IMR-90 (cell line): Measurements from ENCODE around the gene HMX1. TPM values are rescaled to one million over a fixed set of nuclear protein-coding genes. Genes with fewer than 3 reads are reported as not detected.

Source experiments
- ATAC-seq: fragments of 200-7000 bp; cut with Tn5 transposase; 2 replicates; pipeline ENCODE4 v1.9.1; 2020; ENCODE audit warnings: low read depth, mild to moderate bottlenecking, moderate library complexity
- BruUV-seq: library from RNA; stranded (reverse); fragments of 400-500 nt; replicated peaks from 2 replicates; lab custom pipeline; 2021; lab: Mats Ljungman, UMichigan
- CTCF ChIA-PET: fragments of 300-600 bp; formaldehyde crosslinking; extraction: SDS; loops from one replicate; lab custom pipeline; 2021; ENCODE audit warnings: antibody characterized with exemption; lab: Yijun Ruan, JAX
- POLR2A ChIA-PET: fragments of 300-600 bp; sonication (Branson Sonifier 250); formaldehyde crosslinking; loops from one replicate; lab custom pipeline; 2022; ENCODE audit warnings: antibody characterized with exemption; ENCODE audit not compliant: unreplicated experiment; lab: Charles Lee
- DNase-seq: peaks from one replicate; pipeline ENCODE4 v3.0.0; 2013
- H2AFZ ChIP-seq: replicated peaks from 2 replicates; pipeline ENCODE3; 2013; ENCODE audit warnings: low read length, mild to moderate bottlenecking; ENCODE audit not compliant: poor library complexity
- H2AK5ac ChIP-seq: 2 replicates; pipeline ENCODE4 v1.6.1; 2013; ENCODE audit warnings: low read depth, low read length, inconsistent platforms
- H2AK9ac ChIP-seq: replicated peaks from 2 replicates; pipeline ENCODE3; 2013; ENCODE audit warnings: mild to moderate bottlenecking, low read depth, low read length, moderate library complexity; ENCODE audit not compliant: poor library complexity
- H2BK120ac ChIP-seq: 2 replicates; pipeline ENCODE4 v1.6.1; 2013; ENCODE audit warnings: low read depth, low read length, inconsistent platforms
- H2BK15ac ChIP-seq: 3 replicates; pipeline ENCODE4 v1.6.1; 2013; ENCODE audit warnings: low read depth, low read length, inconsistent platforms
- H2BK20ac ChIP-seq: 2 replicates; pipeline ENCODE4 v1.6.1; 2013; ENCODE audit warnings: low read depth, mild to moderate bottlenecking, inconsistent platforms, low read length, moderate library complexity
- H2BK5ac ChIP-seq: 2 replicates; pipeline ENCODE4 v1.6.1; 2013; ENCODE audit warnings: mild to moderate bottlenecking, low read depth, low read length, inconsistent platforms; ENCODE audit not compliant: poor library complexity, severe bottlenecking
- H3K14ac ChIP-seq: replicated peaks from 2 replicates; pipeline ENCODE4 v1.6.1; 2013; ENCODE audit warnings: low read depth, low read length, inconsistent platforms
- H3K18ac ChIP-seq: 2 replicates; pipeline ENCODE4 v1.6.1; 2013; ENCODE audit warnings: low read depth, low read length, control low read depth
- H3K23ac ChIP-seq: 2 replicates; pipeline ENCODE4 v1.6.1; 2013; ENCODE audit warnings: low read depth, low read length, inconsistent platforms
- H3K27ac ChIP-seq: 2 replicates; pipeline ENCODE4 v1.5.1; 2013; ENCODE audit warnings: mild to moderate bottlenecking, control low read depth, low read length; ENCODE audit not compliant: insufficient read depth
- H3K27me3 ChIP-seq: 2 replicates; pipeline ENCODE4 v1.6.1; 2013; ENCODE audit warnings: low read length; ENCODE audit not compliant: control insufficient read depth, insufficient read depth
- H3K36me3 ChIP-seq: 2 replicates; pipeline ENCODE4 v1.6.1; 2013; ENCODE audit warnings: low read length, mixed read lengths; ENCODE audit not compliant: control insufficient read depth, insufficient read depth
- H3K4ac ChIP-seq: 2 replicates; pipeline ENCODE4 v1.6.1; 2013; ENCODE audit warnings: low read depth, low read length, inconsistent platforms
- H3K4me1 ChIP-seq: 2 replicates; pipeline ENCODE4 v1.6.1; 2013; ENCODE audit warnings: low read length, mixed read lengths; ENCODE audit not compliant: control insufficient read depth, insufficient read depth
- H3K4me2 ChIP-seq: 2 replicates; pipeline ENCODE4 v1.6.1; 2013; ENCODE audit warnings: low read depth, mild to moderate bottlenecking, control low read depth, low read length, moderate library complexity
- H3K4me3 ChIP-seq: 2 replicates; pipeline ENCODE4 v1.5.1; 2013; ENCODE audit warnings: low read depth, mild to moderate bottlenecking, control low read depth, low read length, moderate library complexity; ENCODE audit not compliant: insufficient read depth
- H3K56ac ChIP-seq: 2 replicates; pipeline ENCODE4 v1.6.1; 2013; ENCODE audit warnings: low read length, inconsistent platforms; ENCODE audit not compliant: insufficient read depth; ENCODE audit errors: extremely low read depth
- H3K79me1 ChIP-seq, 2 experiments: 2 replicates each; pipeline ENCODE4 v1.6.1; 2013; ENCODE audit warnings: low read length in 2 of 2, inconsistent platforms in 1 of 2, low read depth in 1 of 2
- H3K9ac ChIP-seq: 2 replicates; pipeline ENCODE4 v1.6.1; 2013; ENCODE audit warnings: low read depth, low read length, control low read depth
- H3K9me1 ChIP-seq: 2 replicates; pipeline ENCODE4 v1.6.1; 2013; ENCODE audit warnings: low read length, inconsistent platforms; ENCODE audit not compliant: insufficient read depth
- H3K9me3 ChIP-seq: 2 replicates; pipeline ENCODE4 v1.6.1; 2013; ENCODE audit warnings: low read length; ENCODE audit not compliant: control insufficient read depth, insufficient read depth
- H4K20me1 ChIP-seq: 2 replicates; pipeline ENCODE4 v1.6.1; 2013; ENCODE audit warnings: low read length, inconsistent platforms; ENCODE audit not compliant: insufficient read depth
- H4K5ac ChIP-seq: 2 replicates; pipeline ENCODE4 v1.6.1; 2013; ENCODE audit warnings: mild to moderate bottlenecking, low read depth, low read length, control low read depth
- H4K8ac ChIP-seq, 2 experiments: 2 replicates each; pipeline ENCODE4 v1.6.1; 2013; ENCODE audit warnings: low read depth in 2 of 2, low read length in 2 of 2, control low read depth in 1 of 2, inconsistent platforms in 1 of 2
- H4K91ac ChIP-seq: 2 replicates; pipeline ENCODE4 v1.6.1; 2013; ENCODE audit warnings: low read depth, low read length, inconsistent platforms; ENCODE audit not compliant: insufficient read depth
- BHLHE40 ChIP-seq: fragments of 150-350 bp; IDR thresholded peaks from 2 replicates; pipeline ENCODE4 v1.6.1; 2016; ENCODE audit warnings: mild to moderate bottlenecking, low read depth, low read length
- CEBPB ChIP-seq: IDR thresholded peaks from 2 replicates; pipeline ENCODE4 v1.6.1; 2012; ENCODE audit warnings: low read depth, low read length, improper control_type of control experiment
- CHD1 ChIP-seq: IDR thresholded peaks from 2 replicates; pipeline ENCODE4 v1.6.1; 2012; ENCODE audit warnings: low read depth, low read length, improper control_type of control experiment
- FOS ChIP-seq: fragments of 150-350 bp; IDR thresholded peaks from 2 replicates; pipeline ENCODE4 v1.6.1; 2016; ENCODE audit warnings: low read depth, low read length
- MAFK ChIP-seq: IDR thresholded peaks from 2 replicates; pipeline ENCODE4 v1.6.1; 2012; ENCODE audit warnings: low read depth, low read length, improper control_type of control experiment
- MAZ ChIP-seq: IDR thresholded peaks from 2 replicates; pipeline ENCODE4 v1.6.1; 2012; ENCODE audit warnings: low read depth, mild to moderate bottlenecking, low read length, improper control_type of control experiment, moderate library complexity, borderline replicate concordance
- MXI1 ChIP-seq: IDR thresholded peaks from 2 replicates; pipeline ENCODE4 v1.6.1; 2012; ENCODE audit warnings: low read depth, mild to moderate bottlenecking, low read length, moderate library complexity, borderline replicate concordance
- NFE2L2 ChIP-seq: fragments of 150-350 bp; IDR thresholded peaks from 2 replicates; pipeline ENCODE4 v1.6.1; 2016; ENCODE audit warnings: low read depth, mild to moderate bottlenecking, low read length
- SMC3 ChIP-seq: fragments of 150-350 bp; IDR thresholded peaks from 2 replicates; pipeline ENCODE4 v1.6.1; 2016; ENCODE audit warnings: low read depth, mild to moderate bottlenecking, antibody characterized with exemption, low read length, moderate library complexity
- WGBS, 2 experiments: methylation state at CpG; one replicate each; pipeline versions ENCODE4 v1.1.5 to v1.1.7; 2013; ENCODE audit warnings: missing lambda C conversion rate in 2 of 2; ENCODE audit not compliant: insufficient read length in 1 of 2; ENCODE audit errors: extremely low coverage in 2 of 2; 5-methylcytosine and 5-hydroxymethylcytosine counted together
- dilution Hi-C: fragments of 300-500 bp; cut with HindIII; formaldehyde crosslinking; loops from one replicate; pipeline ENCODE4 v1.14.3; 2018; ENCODE audit warnings: low sequenced_read_pairs; ENCODE audit not compliant: unreplicated experiment
- in situ Hi-C: fragments of 300-500 bp; cut with MboI; formaldehyde crosslinking; loops from 3 replicates; pipeline ENCODE4 v1.14.3; 2019; ENCODE audit warnings: low sequenced_read_pairs, inconsistent platforms, mixed read lengths
- intact Hi-C: fragments of 100-400 bp; cut with micrococcal nuclease; formaldehyde crosslinking; loops from 2 replicates; pipeline ENCODE4 v1.10.0; 2022
- polyA plus RNA-seq, 3 experiments: library from polyadenylated mRNA; depleted of rRNA; stranded (reverse); fragments of >200 nt; gene quantifications; 2 replicates each; pipeline ENCODE4 v1.2.3, GENCODE V29; 2012; ENCODE audit warnings: low replicate concordance in 1 of 3
- total RNA-seq: library from RNA; depleted of rRNA; stranded (reverse); fragments of >200 nt; gene quantifications from 2 replicates; pipeline ENCODE4 v1.2.3, GENCODE V29; 2012
- TF ChIP-seq, protein P1 (sequence below): fragments of 150-350 bp; IDR thresholded peaks from 2 replicates; pipeline ENCODE4 v1.6.1; 2016; ENCODE audit warnings: low read depth, mild to moderate bottlenecking, low read length, moderate library complexity, borderline replicate concordance
- TF ChIP-seq, protein P2 (sequence below): fragments of 150-350 bp; IDR thresholded peaks from 2 replicates; pipeline ENCODE4 v1.6.1; 2017; ENCODE audit warnings: mild to moderate bottlenecking, antibody characterized with exemption, low read length, low read depth

The HMX1 gene
- total and polyA plus RNA-seq, 2 of the 4 experiments (the other 2 are of a cell fraction), result not detected

DNA sequence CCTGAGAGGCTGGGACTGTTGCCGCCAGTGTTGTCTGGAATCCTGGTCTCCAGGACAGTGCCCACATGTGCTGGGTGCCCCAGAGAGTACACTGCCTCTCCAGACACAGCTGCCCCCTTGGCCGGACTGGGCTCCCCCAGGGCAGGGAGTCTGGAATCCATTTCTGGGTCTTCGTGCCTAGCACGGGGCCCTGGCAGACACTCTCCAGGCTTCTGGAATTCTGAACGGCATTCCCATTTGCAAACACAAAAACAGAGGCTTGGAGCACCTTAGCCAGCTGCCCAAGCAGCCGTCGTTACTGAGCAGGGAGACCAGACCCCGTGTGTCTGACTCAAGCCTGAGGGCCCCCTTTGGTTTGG is 20.8 kb downstream of the HMX1 start:
- Histone ChIP-seq H3K4ac (no peak overlapping the region), H3K18ac (no peak overlapping the region), H3K4me2 (no peak overlapping the region), H4K5ac (no peak overlapping the region), H3K27ac (no peak overlapping the region), H2BK20ac (no peak overlapping the region), H2AK5ac (no peak overlapping the region), H3K9me1 (no peaks in the 10 kb centered on the region), H3K56ac (no peak overlapping the region), H2AFZ (no peak overlapping the region), H4K20me1 (no peaks in the 10 kb centered on the region), H3K14ac (no peak overlapping the region), H2BK15ac (no peak overlapping the region), H4K91ac (no peak overlapping the region), H3K9ac (no peak overlapping the region), H3K4me1 (no peaks in the 10 kb centered on the region), H3K4me3 (no peak overlapping the region), H4K8ac (no peak overlapping the region), H3K23ac (no peak overlapping the region), H3K27me3 (peaks cover 13% of the 10 kb centered on the region), H3K9me3 (no peaks in the 10 kb centered on the region), H2BK5ac (no peak overlapping the region), H3K79me1 (no peaks in the 10 kb centered on the region), H2AK9ac (no peak overlapping the region), H2BK120ac (no peak overlapping the region), H3K36me3 (no peaks in the 10 kb centered on the region)
- ChIA-PET CTCF (no interaction called here), POLR2A (no interaction called here)
- no TSS peak for BruUV-seq
- ATAC-seq (no peak), DNase-seq (no peak)
- intact Hi-C loops, result no loop called here
- TF ChIP-seq FOS (no peak), SMC3 (no peak), MAZ (no peak), CHD1 (no peak), CEBPB (no peak), MXI1 (no peak), NFE2L2 (no peak), BHLHE40 (no peak), MAFK (no peak)
- TF ChIP-seq, protein P1, sequence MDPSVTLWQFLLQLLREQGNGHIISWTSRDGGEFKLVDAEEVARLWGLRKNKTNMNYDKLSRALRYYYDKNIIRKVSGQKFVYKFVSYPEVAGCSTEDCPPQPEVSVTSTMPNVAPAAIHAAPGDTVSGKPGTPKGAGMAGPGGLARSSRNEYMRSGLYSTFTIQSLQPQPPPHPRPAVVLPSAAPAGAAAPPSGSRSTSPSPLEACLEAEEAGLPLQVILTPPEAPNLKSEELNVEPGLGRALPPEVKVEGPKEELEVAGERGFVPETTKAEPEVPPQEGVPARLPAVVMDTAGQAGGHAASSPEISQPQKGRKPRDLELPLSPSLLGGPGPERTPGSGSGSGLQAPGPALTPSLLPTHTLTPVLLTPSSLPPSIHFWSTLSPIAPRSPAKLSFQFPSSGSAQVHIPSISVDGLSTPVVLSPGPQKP, result no peak
- TF ChIP-seq, protein P2, sequence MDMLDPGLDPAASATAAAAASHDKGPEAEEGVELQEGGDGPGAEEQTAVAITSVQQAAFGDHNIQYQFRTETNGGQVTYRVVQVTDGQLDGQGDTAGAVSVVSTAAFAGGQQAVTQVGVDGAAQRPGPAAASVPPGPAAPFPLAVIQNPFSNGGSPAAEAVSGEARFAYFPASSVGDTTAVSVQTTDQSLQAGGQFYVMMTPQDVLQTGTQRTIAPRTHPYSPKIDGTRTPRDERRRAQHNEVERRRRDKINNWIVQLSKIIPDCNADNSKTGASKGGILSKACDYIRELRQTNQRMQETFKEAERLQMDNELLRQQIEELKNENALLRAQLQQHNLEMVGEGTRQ, result no peak
- 52% methylated on average over 4 of the region's 8 CpGs; no CpG with 5 or more reads in 1 of the 2 experiments for WGBS, 2 experiments
- dilution Hi-C loops, result no loop called here
- in situ Hi-C loops, result no loop called here
